T-helper 22 cell (primary cell): ENCODE measurements around the gene ITGAD.

ENCODE experiments used
- DNase-seq: peaks from one replicate; pipeline ENCODE4 v3.0.0-alpha.2; 2020; ENCODE audit warnings: low read depth

ITGAD gene

DNA sequence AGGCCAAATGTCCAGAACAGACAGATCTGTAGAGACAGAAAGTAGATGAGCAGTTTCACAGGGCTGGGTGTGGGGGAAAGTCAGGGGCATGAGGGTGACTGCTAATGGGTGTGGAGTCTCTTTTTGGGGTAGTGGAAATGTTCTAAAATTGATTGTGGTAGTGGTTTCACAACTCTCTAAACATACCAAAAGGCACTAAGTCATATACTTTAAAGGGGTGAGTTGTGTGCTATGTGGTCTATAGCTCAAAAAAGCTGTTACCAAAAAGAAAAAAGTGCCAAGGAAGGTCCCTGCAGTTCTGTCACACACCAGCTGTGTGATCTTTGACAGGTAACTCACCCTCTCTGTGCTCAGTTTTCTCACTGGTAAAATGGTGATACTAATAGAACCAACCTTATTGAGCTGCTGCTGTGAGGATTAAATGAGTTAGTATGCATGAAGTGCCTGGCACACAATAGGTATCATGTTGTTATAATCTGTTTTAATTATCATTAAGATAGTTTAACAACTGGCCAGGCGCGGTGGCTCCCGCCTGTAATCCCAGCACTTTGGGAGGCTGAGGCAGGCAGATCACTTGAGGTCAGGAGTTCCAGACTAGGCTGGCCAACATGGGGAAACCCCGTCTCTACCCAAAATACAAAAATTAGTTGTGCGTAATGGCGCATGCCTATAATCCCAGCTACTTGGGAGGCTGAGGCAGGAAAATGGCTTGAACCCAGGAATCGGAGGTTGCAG lies 27.8 kb upstream of the ITGAD start:
- no peak for DNase-seq

DNA sequence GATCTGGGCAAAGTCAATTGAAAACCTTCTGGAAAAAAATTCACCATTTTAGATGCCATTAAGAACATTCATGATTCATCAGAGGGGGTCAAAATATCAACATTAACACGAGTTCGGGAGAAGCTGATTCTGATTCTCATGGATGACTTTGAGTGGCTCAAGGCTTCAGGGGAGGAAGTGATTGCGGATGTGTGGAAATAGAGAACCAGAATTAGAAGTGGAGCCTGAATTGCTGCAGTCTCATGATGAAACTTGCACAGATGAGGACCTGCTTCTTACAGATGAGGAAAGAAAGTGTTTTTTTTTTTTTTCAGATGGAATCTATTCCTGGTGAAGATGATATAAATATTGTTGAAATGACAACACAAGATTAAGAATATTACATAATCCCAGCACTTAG lies 25.3 kb upstream of the ITGAD start:
- DNase-seq = no peak

DNA sequence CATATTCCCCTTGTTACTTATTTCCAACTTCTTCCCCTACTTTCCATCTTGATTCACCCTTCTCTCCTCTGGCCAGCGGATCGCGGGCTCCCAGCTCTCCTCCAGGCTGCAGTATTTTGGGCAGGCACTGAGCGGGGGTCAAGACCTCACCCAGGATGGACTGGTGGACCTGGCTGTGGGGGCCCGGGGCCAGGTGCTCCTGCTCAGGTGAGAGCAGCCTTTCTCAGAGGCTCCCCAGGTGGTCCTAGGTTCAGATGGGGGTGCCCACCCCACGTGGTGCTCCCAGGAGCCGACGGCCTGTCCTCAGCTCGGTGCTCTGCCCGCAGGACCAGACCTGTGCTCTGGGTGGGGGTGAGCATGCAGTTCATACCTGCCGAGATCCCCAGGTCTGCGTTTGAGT lies 22.1 kb upstream of the ITGAD start:
- DNase-seq = no peak

DNA sequence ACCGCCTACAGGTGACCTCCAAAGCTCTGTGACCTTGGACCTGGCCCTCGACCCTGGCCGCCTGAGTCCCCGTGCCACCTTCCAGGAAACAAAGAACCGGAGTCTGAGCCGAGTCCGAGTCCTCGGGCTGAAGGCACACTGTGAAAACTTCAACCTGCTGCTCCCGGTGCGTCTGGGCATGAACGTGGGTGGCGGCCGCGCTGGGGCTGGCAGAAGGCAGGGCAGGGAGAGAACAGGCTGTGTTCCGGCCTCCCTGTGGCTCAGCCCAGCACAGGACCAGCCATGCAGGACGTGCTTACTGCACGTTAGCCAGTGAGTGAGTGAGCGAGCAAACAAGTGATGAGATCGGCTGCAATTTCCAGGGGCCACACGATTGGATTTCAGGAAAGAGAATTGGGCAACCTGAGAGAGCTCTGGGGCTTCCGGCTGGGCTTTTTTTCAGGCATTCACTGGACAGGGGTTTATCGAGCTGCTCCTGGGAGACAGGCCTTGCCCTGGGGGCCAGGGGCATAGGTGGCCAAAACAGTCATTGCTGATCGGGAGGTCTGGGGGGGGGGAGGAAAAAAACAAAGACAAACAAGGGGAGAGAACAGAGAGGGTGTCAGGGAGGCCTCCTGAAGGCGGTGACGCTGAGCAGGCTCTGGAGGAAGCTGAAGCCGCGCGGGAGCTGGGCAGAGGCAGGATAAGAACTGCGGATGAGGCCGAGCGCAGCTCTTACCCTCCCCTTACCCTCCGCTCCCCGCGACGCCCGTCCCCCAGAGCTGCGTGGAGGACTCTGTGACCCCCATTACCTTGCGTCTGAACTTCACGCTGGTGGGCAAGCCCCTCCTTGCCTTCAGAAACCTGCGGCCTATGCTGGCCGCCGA lies 21.3 kb upstream of the ITGAD start:
- no peak for DNase-seq

DNA sequence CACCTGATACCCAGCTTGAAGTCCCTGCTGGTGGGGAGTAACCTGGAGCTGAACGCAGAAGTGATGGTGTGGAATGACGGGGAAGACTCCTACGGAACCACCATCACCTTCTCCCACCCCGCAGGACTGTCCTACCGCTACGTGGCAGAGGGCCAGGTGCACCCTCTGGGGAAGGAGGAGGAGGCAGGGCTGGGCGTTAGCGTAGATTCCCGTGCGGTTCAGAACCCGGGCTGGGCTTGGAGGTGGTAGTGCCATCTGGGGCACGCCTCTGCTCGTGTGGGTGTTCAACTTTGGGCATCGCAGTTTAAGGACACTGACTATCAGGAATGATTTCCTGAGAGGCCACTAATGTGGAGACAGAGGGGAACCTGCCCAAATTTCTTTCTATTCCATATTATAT lies 19.9 kb upstream of the ITGAD start:
- no peak for DNase-seq

DNA sequence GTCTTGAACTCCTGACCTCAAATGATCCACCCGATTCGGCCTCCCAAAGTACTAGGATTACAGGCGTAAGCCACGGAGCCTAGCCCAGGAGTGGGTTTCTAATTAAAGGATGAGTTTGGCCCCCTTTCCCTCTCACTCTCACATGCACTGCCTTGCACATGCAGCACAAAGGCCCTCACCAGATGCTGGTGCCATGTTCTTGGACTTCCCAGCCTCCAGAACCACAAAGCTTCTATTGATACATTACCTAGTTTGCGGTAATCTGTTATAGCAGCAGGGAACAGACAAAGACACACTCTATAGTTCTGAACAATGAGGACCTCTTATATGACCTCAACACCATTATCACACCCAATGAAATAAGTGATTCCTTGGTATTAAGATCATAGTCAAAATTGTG lies 17.9 kb upstream of the ITGAD start:
- no peak for DNase-seq

DNA sequence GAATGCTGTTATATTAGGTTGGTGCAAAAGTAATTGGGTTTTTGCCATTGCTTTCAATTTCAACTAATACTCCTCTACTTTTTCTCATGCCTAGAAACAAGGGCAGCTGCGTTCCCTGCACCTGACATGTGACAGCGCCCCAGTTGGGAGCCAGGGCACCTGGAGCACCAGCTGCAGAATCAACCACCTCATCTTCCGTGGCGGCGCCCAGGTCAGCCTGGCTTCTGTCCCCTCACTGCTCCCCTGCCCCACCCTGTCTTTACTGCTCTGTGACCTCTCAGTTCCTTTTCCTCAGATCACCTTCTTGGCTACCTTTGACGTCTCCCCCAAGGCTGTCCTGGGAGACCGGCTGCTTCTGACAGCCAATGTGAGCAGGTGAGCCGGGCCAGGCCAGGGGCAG lies 16.4 kb upstream of the ITGAD start:
- DNase-seq = no peak

DNA sequence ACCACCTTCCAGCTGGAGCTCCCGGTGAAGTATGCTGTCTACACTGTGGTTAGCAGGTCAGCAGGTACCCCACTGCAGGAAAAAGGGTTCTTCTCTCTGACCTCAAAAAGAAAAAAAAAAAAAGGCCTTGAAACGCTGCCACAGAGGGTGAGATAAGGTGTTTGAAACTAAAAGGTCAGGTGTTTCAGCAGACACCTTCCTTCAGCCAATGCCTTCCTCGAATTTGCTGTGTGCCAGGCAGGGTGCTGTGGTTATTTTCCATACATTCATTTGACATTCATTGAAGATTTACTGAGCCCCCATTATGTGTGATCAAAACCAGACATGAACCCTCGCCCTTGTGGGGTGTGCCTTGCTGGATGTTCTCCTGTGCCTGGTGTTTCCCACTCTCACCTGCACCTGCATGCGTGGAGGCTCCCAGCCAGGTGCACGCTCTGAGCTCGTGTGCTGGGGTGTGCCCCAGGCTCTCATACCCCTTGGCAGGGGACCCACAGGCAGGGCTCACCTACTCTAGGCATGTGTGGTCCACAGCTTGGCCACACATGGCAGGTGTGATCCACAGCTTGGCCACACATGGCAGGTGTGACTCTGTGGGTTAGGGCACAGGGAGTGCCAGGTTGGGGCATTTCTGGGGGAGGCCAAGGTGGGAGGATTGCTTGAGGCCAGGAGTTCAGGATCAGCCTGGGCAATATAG lies 15.8 kb upstream of the ITGAD start:
- no peak for DNase-seq

DNA sequence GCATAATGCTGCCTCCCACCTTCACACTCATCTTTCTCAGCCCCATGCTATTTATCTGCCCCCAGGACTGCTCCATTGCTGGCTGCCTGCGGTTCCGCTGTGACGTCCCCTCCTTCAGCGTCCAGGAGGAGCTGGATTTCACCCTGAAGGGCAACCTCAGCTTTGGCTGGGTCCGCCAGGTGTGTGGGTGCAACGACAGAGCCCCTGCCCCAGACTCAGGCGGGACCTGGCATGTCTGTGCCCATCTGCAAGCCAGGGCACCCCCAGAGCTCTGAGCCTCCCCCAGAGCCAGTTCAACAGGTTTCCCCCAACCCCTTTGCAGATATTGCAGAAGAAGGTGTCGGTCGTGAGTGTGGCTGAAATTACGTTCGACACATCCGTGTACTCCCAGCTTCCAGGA lies 12.9 kb upstream of the ITGAD start:
- no peak for DNase-seq

DNA sequence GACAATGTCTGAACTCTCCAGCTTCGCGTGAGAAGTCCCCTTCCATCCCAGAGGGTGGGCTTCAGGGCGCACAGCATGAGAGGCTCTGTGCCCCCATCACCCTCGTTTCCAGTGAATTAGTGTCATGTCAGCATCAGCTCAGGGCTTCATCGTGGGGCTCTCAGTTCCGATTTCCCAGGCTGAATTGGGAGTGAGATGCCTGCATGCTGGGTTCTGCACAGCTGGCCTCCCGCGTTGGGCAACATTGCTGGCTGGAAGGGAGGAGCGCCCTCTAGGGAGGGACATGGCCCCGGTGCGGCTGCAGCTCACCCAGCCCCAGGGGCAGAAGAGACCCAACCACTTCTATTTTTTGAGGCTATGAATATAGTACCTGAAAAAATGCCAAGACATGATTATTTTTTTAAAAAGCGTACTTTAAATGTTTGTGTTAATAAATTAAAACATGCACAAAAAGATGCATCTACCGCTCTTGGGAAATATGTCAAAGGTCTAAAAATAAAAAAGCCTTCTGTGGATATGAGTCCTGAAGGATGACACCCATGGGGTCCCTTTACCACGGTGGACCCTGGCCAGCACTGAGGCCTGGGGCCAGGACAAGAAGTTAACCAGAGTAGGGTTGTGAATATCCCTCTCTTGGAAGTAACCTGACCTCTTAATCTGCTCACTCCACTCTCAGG lies 10.5 kb upstream of the ITGAD start:
- DNase-seq = no peak

DNA sequence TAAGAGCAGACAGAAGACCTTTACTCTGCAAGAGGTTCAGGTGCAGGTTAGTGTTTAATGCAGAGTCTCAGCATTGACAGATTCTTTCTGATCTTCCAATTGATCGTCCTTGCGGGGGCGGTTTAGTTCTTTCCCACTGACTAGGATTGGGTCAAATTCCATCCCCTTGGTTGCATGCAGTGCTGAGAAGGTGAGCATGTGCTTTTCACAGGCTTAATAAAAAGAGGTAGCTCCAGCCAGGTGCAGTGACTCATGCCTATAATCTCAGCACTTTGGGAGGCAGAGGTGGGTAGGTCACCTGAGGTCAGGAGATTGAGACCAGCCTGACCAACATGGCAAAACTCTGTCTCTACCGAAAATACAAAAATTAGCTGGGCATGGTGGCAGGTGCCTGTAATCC lies 7.5 kb upstream of the ITGAD start:
- DNase-seq = no peak

DNA sequence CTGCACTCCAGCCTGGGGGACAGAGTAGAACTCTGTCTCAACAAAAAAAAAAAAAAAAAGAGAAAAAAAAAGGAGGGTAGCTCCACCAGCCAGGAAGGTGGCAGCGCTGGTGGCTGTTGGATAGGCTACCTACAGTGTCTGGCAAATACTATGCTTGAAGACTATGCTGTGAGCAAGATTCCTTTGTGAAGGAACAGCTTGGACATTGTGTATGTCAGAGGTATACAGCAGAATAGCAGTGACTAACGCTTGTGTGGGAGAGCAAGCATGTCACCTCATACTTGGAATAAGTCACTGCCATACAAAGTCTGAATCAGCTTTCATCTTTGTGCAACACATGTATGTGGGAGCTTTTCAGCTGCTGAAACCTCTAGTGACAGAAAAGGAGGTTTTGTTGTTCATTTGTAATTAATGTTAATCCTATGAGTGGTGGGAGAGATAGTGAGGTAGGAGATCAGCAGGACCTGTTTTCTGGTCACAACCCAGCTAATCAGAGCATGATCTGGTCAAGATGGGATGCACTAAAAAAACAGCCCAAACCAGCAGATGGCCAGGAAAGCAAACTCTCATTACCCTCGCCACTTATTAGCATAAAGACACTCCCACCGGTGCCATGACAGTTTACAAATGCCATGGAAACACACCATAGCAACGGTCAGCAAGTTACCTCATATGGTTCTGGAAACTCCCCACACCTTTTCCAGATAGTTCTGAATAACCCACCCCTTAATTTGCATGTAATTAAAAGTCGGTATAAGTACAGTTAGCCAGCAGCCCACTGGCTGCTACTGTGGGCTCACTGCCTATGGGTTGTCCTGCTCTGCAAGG lies 6.8 kb upstream of the ITGAD start:
- DNase-seq = no peak

DNA sequence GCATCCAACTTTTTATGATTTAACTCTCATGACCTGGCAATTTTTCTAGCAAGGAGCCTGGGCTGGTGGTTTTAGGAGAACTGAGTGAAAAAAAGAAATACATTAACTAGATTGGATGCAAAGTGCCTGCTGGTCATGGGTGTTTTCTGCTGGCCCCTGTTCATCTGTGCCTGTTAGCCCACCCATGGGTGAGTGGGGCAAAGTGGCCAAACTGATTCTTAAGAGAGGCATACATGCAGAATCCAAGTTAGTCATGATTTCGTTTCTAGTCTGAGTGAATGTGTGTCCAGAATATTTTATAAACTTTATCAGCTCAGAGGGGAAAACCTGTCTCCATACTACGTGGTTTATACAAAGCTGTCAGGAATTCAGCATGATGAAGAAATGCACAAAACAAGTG lies 4.6 kb upstream of the ITGAD start:
- DNase-seq = no peak

DNA sequence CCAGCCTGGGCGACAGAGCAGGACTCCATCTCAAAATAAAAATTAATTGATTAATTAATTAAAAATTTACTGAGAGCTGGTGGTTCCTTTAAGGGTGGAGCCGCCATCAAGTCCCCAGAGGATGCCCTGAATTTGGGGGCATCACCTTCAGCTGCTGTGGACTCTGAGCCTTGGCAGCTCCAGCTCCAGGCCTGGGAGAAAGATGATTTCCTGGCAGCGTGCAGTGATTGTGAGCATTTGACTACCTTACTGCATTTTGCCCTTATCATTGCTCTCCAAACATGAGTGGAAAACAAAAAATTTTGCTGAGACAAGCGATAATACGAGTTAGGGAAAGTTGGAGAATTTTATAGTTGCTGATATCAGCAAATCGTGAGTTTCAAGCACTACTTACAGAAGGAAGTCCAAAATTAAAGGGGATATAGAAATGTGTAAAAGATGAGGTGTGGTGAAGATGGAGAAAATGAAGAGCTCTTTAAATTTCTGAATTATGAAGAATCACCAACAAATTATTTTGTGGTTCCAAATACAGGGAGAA lies 2.6 kb upstream of the ITGAD start:
- DNase-seq = no peak

DNA sequence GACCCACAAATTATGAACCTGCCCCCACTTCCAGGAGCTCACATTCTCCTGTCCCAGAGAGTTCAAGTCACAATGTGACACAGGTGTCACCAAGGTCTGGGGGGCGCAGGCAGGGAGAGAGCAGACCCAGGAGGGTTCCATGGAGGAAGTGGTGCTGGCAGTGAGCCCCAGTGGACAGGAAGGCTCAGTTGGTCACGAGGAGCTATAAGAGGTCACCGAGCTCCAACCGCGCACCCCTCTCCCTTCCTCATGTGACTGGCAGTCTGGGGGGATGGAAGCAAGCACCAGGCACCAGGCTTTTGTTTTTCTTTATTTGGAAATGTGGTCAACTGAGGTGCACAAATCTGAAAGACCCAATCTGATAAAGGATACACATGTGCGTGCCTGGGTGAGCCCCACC lies 2.5 kb downstream of the ITGAD start:
- DNase-seq = no peak

DNA sequence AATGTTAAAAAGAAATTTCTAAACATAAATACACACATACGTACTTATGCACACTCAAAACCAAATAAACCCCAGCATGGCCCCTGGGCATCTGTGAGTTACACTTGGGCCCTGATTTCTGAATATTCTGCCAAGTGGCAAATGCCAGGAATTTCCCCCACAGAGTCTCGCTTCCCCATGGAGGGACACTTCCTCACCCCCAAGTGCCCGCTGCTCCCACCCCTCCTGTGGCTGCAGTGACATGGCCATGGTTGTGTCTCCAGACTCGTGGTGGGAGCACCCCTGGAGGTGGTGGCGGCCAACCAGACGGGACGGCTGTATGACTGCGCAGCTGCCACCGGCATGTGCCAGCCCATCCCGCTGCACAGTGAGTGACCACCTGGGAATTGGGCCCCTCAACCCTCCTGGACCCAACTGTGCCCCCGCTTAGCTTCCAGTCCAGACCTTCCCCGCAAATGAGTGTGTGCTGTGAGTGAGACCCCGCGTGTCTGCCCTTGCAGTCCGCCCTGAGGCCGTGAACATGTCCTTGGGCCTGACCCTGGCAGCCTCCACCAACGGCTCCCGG lies 4.0 kb downstream of the ITGAD start:
- DNase-seq = no peak

DNA sequence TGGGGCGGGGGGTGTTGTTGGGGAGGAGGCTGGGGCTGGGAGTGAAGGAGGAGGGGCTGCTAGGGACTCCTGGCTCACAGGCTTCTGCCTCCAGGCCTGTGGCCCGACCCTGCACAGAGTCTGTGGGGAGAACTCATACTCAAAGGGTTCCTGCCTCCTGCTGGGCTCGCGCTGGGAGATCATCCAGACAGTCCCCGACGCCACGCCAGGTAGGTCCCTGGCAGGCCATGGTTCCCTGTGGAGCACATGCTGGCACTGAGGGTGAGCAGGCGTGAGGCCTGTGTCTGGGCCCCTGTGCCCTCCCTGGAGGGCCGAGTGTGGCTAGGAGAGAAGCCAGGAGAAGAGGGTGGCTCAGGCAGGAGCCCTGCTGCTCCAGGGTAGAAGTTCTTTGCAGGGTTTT lies 4.6 kb downstream of the ITGAD start:
- no peak for DNase-seq

DNA sequence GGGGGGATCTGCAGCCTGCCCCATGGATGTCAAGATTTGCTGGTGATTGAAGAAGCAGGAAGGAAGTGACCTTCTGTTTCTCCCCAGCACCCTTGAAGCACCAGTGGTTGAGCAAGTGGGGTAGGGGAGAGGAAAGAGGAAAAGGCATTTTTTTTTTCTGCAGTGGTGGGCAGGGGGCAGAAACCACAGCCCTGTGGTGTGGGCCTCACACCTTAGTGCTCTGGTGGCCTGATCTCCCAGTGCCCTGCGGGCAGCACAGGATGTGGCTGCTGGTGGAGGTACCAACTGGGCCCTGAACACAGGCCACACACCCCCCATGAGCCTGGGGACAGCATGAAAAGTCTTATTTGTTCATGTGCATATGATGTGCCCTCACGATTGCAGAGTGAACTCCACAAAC lies 7.1 kb downstream of the ITGAD start:
- no peak for DNase-seq

DNA sequence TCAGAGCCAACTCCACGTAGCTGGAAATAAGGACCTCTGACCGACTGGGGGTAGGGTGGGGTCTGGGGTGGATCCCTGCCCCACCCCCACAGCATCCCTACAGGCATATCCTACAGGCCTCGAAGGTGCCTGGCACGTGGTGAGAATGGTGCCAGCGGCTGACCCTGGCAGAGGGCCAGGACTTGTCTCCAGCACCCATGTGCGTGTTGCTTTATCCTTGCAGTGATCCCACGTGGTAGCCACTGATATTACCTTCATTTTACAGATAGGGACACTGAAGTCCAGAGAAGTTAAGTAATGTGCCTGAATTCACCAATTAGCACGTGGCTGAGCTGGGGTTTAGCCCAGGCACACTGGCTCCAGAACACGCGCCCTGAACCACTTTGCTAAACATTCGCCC lies 8.3 kb downstream of the ITGAD start:
- DNase-seq = no peak

DNA sequence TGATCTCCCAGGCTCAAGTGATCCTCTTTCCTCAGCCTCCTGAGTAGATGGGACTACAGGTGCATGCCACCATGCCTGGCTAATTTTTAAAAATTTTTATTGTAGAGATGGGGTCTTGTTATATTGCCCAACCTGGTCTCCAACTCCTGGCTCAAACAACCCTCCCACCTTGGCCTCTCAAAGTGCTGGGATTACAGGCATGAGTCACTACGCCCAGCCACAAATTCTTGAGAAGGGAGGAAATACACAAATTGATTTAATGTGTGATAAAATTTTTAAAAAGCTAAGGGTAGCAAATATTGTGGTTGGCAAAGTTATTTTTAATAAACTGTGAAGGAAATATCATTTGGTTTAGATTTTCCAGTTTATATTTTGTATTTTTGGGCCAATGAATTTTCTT lies 9.6 kb downstream of the ITGAD start:
- DNase-seq = no peak
